WTC11 (cell line): ENCODE measurements around the gene INCA1. TPM values are rescaled to one million over a fixed set of nuclear protein-coding genes. Genes with fewer than 3 reads are reported as not detected.

Experiments
- CBFB ChIP-seq: sonication (generic); formaldehyde crosslinking; IDR thresholded peaks from 2 replicates; pipeline ENCODE4 v1.8.1; 2022; ENCODE audit warnings: mild to moderate bottlenecking, low read depth, missing genetic modification reagents
- CREM ChIP-seq: sonication (generic); formaldehyde crosslinking; IDR thresholded peaks from 2 replicates; pipeline ENCODE4 v1.8.1; 2022; ENCODE audit warnings: mild to moderate bottlenecking, missing genetic modification reagents, moderate library complexity
- ERG ChIP-seq: fragments of 250-450 bp; sonication (Bioruptor Pico); IDR thresholded peaks from 2 replicates; pipeline ENCODE4 v1.8.0; 2021; ENCODE audit warnings: mild to moderate bottlenecking
- ESRRA ChIP-seq: sonication (generic); formaldehyde crosslinking; IDR thresholded peaks from 2 replicates; pipeline ENCODE4 v1.8.1; 2022; ENCODE audit warnings: mild to moderate bottlenecking, missing genetic modification reagents, borderline replicate concordance
- IRF1 ChIP-seq: sonication (generic); formaldehyde crosslinking; IDR thresholded peaks from 2 replicates; pipeline ENCODE4 v1.8.0; 2023; ENCODE audit warnings: missing genetic modification reagents
- IRF2 ChIP-seq: sonication (generic); formaldehyde crosslinking; IDR thresholded peaks from 2 replicates; pipeline ENCODE4 v1.8.0; 2022; ENCODE audit warnings: low read depth, missing genetic modification reagents, borderline replicate concordance
- JUN ChIP-seq: sonication (generic); formaldehyde crosslinking; IDR thresholded peaks from 2 replicates; pipeline ENCODE4 v1.8.0; 2023; ENCODE audit warnings: mild to moderate bottlenecking, missing genetic modification reagents
- KAT7 ChIP-seq: sonication (generic); formaldehyde crosslinking; IDR thresholded peaks from 2 replicates; pipeline ENCODE4 v1.8.1; 2023; ENCODE audit warnings: missing genetic modification reagents, mild to moderate bottlenecking, borderline replicate concordance
- MYBL2 ChIP-seq: sonication (generic); formaldehyde crosslinking; IDR thresholded peaks from 2 replicates; pipeline ENCODE4 v1.8.1; 2023; ENCODE audit warnings: mild to moderate bottlenecking, moderate library complexity, missing genetic modification reagents
- NR1H2 ChIP-seq: sonication (generic); formaldehyde crosslinking; IDR thresholded peaks from 2 replicates; pipeline ENCODE4 v1.9.0; 2021; ENCODE audit warnings: mild to moderate bottlenecking, moderate library complexity, missing genetic modification reagents
- SMAD3 ChIP-seq: sonication (generic); formaldehyde crosslinking; IDR thresholded peaks from 2 replicates; pipeline ENCODE4 v1.8.0; 2022; ENCODE audit warnings: missing genetic modification reagents, mild to moderate bottlenecking, borderline replicate concordance
- SMAD4 ChIP-seq: sonication (generic); formaldehyde crosslinking; IDR thresholded peaks from 2 replicates; pipeline ENCODE4 v1.8.0; 2022; ENCODE audit warnings: mild to moderate bottlenecking, missing genetic modification reagents
- SP1 ChIP-seq: sonication (generic); formaldehyde crosslinking; conservative IDR thresholded peaks from 2 replicates; pipeline ENCODE4 v1.8.1; 2022; ENCODE audit warnings: missing genetic modification reagents
- ZNF263 ChIP-seq: sonication (generic); formaldehyde crosslinking; IDR thresholded peaks from 2 replicates; pipeline ENCODE4 v1.8.1; 2022; ENCODE audit warnings: low read depth, mild to moderate bottlenecking, moderate library complexity, missing genetic modification reagents
- ZSCAN18 ChIP-seq: fragments of 250-450 bp; sonication (Bioruptor Pico); IDR thresholded peaks from 2 replicates; pipeline ENCODE4 v2.1.2; 2022; ENCODE audit warnings: mild to moderate bottlenecking, moderate library complexity
- total RNA-seq: library from RNA; stranded (reverse); gene quantifications from 3 replicates; pipeline ENCODE4 v1.2.3, GENCODE V29; 2021
- TF ChIP-seq, protein P1 (sequence below): sonication (generic); formaldehyde crosslinking; IDR thresholded peaks from 2 replicates; pipeline ENCODE4 v1.8.0; 2022; ENCODE audit warnings: mild to moderate bottlenecking, missing genetic modification reagents
- TF ChIP-seq, protein P2 (sequence below): sonication (generic); formaldehyde crosslinking; IDR thresholded peaks from 2 replicates; pipeline ENCODE4 v1.8.0; 2022; ENCODE audit warnings: mild to moderate bottlenecking, missing genetic modification reagents
- TF ChIP-seq, protein P3 (sequence below): sonication (generic); formaldehyde crosslinking; IDR thresholded peaks from 2 replicates; pipeline ENCODE4 v1.8.0; 2022; ENCODE audit warnings: mild to moderate bottlenecking, missing genetic modification reagents
- TF ChIP-seq, protein P4 (sequence below): sonication (generic); formaldehyde crosslinking; IDR thresholded peaks from 2 replicates; pipeline ENCODE4 v1.8.0; 2023; ENCODE audit warnings: missing genetic modification reagents, mild to moderate bottlenecking, borderline replicate concordance
- TF ChIP-seq, protein P5 (sequence below): sonication (generic); formaldehyde crosslinking; IDR thresholded peaks from 2 replicates; pipeline ENCODE4 v1.8.1; 2022; ENCODE audit warnings: low read depth, missing genetic modification reagents, borderline replicate concordance
- TF ChIP-seq, protein P6 (sequence below): fragments of 250-450 bp; sonication (Bioruptor Pico); IDR thresholded peaks from 2 replicates; pipeline ENCODE4 v1.9.0; 2021; ENCODE audit warnings: mild to moderate bottlenecking, borderline replicate concordance

The INCA1 gene
- total RNA-seq, 1 experiment from 2014 or later = 0.61 TPM

GRCh38 chr17:4939796-4940554 lies 57.3 kb downstream of the INCA1 start, which contains the start of the genes RNF167 and SLC25A11 (continued):
- TF ChIP-seq KAT7 (CRISPR knock-in tag) (no peak), ESRRA (CRISPR knock-in tag) (peak; percentile 89), IRF1 (CRISPR knock-in tag) (peak; percentile 43; the same call in 1 of the 2 replicates), NR1H2 (CRISPR knock-in tag) (no peak), SP1 (CRISPR knock-in tag) (peak; percentile 71), SMAD4 (CRISPR knock-in tag) (no peak), ZSCAN18 (CRISPR knock-in tag) (no peak), CBFB (no peak), IRF2 (CRISPR knock-in tag) (no peak), ERG (no peak), MYBL2 (CRISPR knock-in tag) (peak; percentile 63; the same call in 1 of the 2 replicates), ZNF263 (CRISPR knock-in tag) (no peak), JUN (no peak), SMAD3 (CRISPR knock-in tag) (no peak), CREM (CRISPR knock-in tag) (no peak)
- TF ChIP-seq, protein P1, sequence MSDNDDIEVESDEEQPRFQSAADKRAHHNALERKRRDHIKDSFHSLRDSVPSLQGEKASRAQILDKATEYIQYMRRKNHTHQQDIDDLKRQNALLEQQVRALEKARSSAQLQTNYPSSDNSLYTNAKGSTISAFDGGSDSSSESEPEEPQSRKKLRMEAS (CRISPR knock-in tag) = peak; percentile 69; the same call in 1 of the 2 replicates
- TF ChIP-seq, protein P2, sequence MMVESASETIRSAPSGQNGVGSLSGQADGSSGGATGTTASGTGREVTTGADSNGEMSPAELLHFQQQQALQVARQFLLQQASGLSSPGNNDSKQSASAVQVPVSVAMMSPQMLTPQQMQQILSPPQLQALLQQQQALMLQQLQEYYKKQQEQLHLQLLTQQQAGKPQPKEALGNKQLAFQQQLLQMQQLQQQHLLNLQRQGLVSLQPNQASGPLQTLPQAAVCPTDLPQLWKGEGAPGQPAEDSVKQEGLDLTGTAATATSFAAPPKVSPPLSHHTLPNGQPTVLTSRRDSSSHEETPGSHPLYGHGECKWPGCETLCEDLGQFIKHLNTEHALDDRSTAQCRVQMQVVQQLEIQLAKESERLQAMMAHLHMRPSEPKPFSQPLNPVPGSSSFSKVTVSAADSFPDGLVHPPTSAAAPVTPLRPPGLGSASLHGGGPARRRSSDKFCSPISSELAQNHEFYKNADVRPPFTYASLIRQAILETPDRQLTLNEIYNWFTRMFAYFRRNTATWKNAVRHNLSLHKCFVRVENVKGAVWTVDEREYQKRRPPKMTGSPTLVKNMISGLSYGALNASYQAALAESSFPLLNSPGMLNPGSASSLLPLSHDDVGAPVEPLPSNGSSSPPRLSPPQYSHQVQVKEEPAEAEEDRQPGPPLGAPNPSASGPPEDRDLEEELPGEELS (CRISPR knock-in tag) = no peak; the same call in 1 of the 2 replicates
- TF ChIP-seq, protein P3, sequence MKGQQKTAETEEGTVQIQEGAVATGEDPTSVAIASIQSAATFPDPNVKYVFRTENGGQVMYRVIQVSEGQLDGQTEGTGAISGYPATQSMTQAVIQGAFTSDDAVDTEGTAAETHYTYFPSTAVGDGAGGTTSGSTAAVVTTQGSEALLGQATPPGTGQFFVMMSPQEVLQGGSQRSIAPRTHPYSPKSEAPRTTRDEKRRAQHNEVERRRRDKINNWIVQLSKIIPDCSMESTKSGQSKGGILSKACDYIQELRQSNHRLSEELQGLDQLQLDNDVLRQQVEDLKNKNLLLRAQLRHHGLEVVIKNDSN (CRISPR knock-in tag) = no peak
- TF ChIP-seq, protein P4, sequence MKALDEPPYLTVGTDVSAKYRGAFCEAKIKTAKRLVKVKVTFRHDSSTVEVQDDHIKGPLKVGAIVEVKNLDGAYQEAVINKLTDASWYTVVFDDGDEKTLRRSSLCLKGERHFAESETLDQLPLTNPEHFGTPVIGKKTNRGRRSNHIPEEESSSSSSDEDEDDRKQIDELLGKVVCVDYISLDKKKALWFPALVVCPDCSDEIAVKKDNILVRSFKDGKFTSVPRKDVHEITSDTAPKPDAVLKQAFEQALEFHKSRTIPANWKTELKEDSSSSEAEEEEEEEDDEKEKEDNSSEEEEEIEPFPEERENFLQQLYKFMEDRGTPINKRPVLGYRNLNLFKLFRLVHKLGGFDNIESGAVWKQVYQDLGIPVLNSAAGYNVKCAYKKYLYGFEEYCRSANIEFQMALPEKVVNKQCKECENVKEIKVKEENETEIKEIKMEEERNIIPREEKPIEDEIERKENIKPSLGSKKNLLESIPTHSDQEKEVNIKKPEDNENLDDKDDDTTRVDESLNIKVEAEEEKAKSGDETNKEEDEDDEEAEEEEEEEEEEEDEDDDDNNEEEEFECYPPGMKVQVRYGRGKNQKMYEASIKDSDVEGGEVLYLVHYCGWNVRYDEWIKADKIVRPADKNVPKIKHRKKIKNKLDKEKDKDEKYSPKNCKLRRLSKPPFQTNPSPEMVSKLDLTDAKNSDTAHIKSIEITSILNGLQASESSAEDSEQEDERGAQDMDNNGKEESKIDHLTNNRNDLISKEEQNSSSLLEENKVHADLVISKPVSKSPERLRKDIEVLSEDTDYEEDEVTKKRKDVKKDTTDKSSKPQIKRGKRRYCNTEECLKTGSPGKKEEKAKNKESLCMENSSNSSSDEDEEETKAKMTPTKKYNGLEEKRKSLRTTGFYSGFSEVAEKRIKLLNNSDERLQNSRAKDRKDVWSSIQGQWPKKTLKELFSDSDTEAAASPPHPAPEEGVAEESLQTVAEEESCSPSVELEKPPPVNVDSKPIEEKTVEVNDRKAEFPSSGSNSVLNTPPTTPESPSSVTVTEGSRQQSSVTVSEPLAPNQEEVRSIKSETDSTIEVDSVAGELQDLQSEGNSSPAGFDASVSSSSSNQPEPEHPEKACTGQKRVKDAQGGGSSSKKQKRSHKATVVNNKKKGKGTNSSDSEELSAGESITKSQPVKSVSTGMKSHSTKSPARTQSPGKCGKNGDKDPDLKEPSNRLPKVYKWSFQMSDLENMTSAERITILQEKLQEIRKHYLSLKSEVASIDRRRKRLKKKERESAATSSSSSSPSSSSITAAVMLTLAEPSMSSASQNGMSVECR (CRISPR knock-in tag) = no peak; the same call in 1 of the 2 replicates
- TF ChIP-seq, protein P5, sequence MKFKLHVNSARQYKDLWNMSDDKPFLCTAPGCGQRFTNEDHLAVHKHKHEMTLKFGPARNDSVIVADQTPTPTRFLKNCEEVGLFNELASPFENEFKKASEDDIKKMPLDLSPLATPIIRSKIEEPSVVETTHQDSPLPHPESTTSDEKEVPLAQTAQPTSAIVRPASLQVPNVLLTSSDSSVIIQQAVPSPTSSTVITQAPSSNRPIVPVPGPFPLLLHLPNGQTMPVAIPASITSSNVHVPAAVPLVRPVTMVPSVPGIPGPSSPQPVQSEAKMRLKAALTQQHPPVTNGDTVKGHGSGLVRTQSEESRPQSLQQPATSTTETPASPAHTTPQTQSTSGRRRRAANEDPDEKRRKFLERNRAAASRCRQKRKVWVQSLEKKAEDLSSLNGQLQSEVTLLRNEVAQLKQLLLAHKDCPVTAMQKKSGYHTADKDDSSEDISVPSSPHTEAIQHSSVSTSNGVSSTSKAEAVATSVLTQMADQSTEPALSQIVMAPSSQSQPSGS (CRISPR knock-in tag) = no peak
- TF ChIP-seq, protein P6, sequence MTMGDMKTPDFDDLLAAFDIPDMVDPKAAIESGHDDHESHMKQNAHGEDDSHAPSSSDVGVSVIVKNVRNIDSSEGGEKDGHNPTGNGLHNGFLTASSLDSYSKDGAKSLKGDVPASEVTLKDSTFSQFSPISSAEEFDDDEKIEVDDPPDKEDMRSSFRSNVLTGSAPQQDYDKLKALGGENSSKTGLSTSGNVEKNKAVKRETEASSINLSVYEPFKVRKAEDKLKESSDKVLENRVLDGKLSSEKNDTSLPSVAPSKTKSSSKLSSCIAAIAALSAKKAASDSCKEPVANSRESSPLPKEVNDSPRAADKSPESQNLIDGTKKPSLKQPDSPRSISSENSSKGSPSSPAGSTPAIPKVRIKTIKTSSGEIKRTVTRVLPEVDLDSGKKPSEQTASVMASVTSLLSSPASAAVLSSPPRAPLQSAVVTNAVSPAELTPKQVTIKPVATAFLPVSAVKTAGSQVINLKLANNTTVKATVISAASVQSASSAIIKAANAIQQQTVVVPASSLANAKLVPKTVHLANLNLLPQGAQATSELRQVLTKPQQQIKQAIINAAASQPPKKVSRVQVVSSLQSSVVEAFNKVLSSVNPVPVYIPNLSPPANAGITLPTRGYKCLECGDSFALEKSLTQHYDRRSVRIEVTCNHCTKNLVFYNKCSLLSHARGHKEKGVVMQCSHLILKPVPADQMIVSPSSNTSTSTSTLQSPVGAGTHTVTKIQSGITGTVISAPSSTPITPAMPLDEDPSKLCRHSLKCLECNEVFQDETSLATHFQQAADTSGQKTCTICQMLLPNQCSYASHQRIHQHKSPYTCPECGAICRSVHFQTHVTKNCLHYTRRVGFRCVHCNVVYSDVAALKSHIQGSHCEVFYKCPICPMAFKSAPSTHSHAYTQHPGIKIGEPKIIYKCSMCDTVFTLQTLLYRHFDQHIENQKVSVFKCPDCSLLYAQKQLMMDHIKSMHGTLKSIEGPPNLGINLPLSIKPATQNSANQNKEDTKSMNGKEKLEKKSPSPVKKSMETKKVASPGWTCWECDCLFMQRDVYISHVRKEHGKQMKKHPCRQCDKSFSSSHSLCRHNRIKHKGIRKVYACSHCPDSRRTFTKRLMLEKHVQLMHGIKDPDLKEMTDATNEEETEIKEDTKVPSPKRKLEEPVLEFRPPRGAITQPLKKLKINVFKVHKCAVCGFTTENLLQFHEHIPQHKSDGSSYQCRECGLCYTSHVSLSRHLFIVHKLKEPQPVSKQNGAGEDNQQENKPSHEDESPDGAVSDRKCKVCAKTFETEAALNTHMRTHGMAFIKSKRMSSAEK (CRISPR knock-in tag) = no peak
